ENCODE data around the gene MYT1. TPM values are rescaled to one million over a fixed set of nuclear protein-coding genes. Genes with fewer than 3 reads are reported as not detected.

MYT1 gene
- total and polyA plus RNA-seq, 7 donors: under 0.01 TPM; not detected in 6

GRCh38 chr20:64269604-64270411 lies 105.6 kb downstream of the MYT1 start:
- peaks cover 36% of the 10 kb centered on the region for H3K4me1 ChIP-seq
- no peaks in the 10 kb centered on the region for H3K9me3 ChIP-seq
- DNase-seq: no peak
- no peak overlapping the region for H3K27ac ChIP-seq
- ATAC-seq: peak in 1 of 4 donors; percentile 33
- TF ChIP-seq, protein P1, sequence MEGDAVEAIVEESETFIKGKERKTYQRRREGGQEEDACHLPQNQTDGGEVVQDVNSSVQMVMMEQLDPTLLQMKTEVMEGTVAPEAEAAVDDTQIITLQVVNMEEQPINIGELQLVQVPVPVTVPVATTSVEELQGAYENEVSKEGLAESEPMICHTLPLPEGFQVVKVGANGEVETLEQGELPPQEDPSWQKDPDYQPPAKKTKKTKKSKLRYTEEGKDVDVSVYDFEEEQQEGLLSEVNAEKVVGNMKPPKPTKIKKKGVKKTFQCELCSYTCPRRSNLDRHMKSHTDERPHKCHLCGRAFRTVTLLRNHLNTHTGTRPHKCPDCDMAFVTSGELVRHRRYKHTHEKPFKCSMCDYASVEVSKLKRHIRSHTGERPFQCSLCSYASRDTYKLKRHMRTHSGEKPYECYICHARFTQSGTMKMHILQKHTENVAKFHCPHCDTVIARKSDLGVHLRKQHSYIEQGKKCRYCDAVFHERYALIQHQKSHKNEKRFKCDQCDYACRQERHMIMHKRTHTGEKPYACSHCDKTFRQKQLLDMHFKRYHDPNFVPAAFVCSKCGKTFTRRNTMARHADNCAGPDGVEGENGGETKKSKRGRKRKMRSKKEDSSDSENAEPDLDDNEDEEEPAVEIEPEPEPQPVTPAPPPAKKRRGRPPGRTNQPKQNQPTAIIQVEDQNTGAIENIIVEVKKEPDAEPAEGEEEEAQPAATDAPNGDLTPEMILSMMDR (IDR thresholded peaks at IDR 0.05): no peak
- no peak overlapping the region for H3K4me3 ChIP-seq
- WGBS, 3 donors: 94 to 96% (median 95%) methylated on average over 53 of the region's 53 CpGs
- H3K27me3 ChIP-seq (ENCODE audit: insufficient read depth in 3 of 3, low read length in 2 of 3): no peaks in the 10 kb centered on the region
- intact Hi-C loops (cut with DNase I): no loop called here
- peaks cover 0 to 41% of the 10 kb centered on the region in 2 donors for H3K36me3 ChIP-seq (ENCODE audit: insufficient read depth in 1 of 2, low read depth in 1 of 2)

GRCh38 chr20:64271636-64272035 lies 107.4 kb downstream of the MYT1 start:
- WGBS, 3 donors: 91 to 92% (median 92%) methylated on average over 11 of the region's 11 CpGs
- intact Hi-C loops (cut with DNase I): no loop called here
- Histone ChIP-seq H3K4me1 (peaks cover 18% of the 10 kb centered on the region), H3K36me3 (ENCODE audit: insufficient read depth in 1 of 2, low read depth in 1 of 2) (peaks cover 0 to 33% of the 10 kb centered on the region in 2 donors), H3K4me3 (no peak overlapping the region), H3K9me3 (no peaks in the 10 kb centered on the region), H3K27me3 (ENCODE audit: insufficient read depth in 3 of 3, low read length in 2 of 3) (no peaks in the 10 kb centered on the region), H3K27ac (no peak overlapping the region)
- TF ChIP-seq, protein P1 (IDR thresholded peaks at IDR 0.05): no peak
- ATAC-seq: no peak
- DNase-seq: no peak

DNA sequence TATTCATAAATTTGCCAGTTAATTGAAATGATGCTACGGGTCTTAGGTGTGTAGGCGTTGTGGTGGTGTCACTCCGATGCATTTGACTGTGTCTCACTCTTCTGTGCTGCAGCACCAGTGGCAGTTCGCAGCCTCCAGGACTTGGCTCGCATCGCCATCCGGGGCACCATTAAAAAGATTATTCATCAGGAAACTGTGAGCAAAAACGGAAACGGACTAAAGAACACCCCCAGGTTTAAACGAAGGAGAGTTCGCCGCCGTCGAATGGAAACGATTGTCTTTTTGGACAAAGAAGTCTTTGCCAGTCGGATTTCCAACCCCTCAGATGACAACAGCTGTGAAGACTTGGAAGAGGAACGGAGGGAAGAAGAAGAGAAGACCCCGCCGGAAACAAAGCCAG lies 108.9 kb downstream of the MYT1 start:
- TF ChIP-seq, protein P1 (IDR thresholded peaks at IDR 0.05): no peak
- peaks cover 0 to 32% of the 10 kb centered on the region in 2 donors for H3K36me3 ChIP-seq (ENCODE audit: insufficient read depth in 1 of 2, low read depth in 1 of 2)
- H3K4me1 ChIP-seq: peaks cover 6% of the 10 kb centered on the region
- ATAC-seq (no peak), DNase-seq (no peak)
- intact Hi-C loops (cut with DNase I): no loop called here
- no peaks in the 10 kb centered on the region for H3K27me3 ChIP-seq (ENCODE audit: insufficient read depth in 3 of 3, low read length in 2 of 3)
- H3K4me3 ChIP-seq: no peak overlapping the region
- no peak overlapping the region for H3K27ac ChIP-seq
- 81 to 85% (median 84%) methylated on average over 19 of the region's 19 CpGs for WGBS, 3 donors
- H3K9me3 ChIP-seq: no peaks in the 10 kb centered on the region

DNA sequence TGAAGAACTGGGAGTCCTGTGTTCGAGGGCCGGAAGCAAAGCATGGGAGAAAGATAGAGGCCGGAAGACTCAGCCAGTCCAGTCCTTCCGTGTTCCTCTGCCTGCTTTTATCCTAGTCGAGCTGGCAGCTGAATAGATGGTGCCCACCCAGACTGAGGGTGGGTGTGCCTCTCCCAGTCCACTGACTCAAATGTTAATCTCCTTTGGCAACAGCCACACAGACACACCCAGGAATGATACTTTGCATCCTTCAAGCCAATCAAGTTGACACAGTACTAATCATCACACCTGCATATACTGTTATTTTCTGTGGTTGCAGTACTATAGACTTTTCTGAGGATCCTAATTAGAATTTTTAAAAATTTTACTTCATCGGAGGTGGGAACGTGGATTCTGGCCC lies 112.6 kb downstream of the MYT1 start:
- DNase-seq (no peak), ATAC-seq (no peak)
- no peaks in the 10 kb centered on the region for H3K4me1 ChIP-seq
- H3K4me3 ChIP-seq: no peak overlapping the region
- TF ChIP-seq, protein P1 (IDR thresholded peaks at IDR 0.05): no peak
- WGBS, 3 donors: 85 to 89% (median 89%) methylated on average over 7 of the region's 7 CpGs
- intact Hi-C loops (cut with DNase I): no loop called here
- H3K36me3 ChIP-seq (ENCODE audit: insufficient read depth in 1 of 2, low read depth in 1 of 2): peaks cover 0 to 32% of the 10 kb centered on the region in 2 donors
- no peak overlapping the region for H3K27ac ChIP-seq
- no peaks in the 10 kb centered on the region for H3K9me3 ChIP-seq
- H3K27me3 ChIP-seq (ENCODE audit: insufficient read depth in 3 of 3, low read length in 2 of 3): no peaks in the 10 kb centered on the region
